NB4 (cell line): ENCODE measurements around the gene TTC19.
"Not testable (repeated sequence)": the region's sequence is repeated elsewhere in the genome, so short reads cannot be mapped to it uniquely, and the experiment has no call there.

ENCODE experiments used
- DNase-seq: peaks from one replicate; pipeline ENCODE4 v3.0.0; 2010; ENCODE audit warnings: low read depth
- H3K4me3 ChIP-seq: one replicate; pipeline ENCODE4 v1.5.1; 2011; ENCODE audit warnings: mild to moderate bottlenecking, low read depth, low read length, moderate library complexity
- MYC ChIP-seq: IDR thresholded peaks from 2 replicates; pipeline ENCODE4 v1.6.1; 2011; ENCODE audit warnings: low read depth, low read length
- POLR2A ChIP-seq: IDR thresholded peaks from 2 replicates; pipeline ENCODE4 v1.6.1; 2011; ENCODE audit warnings: mild to moderate bottlenecking; ENCODE audit not compliant: insufficient read length; ENCODE audit errors: extremely low read depth
- TF ChIP-seq, protein P1 (sequence below): IDR thresholded peaks from 2 replicates; pipeline ENCODE4 v1.6.1; 2011; ENCODE audit warnings: low read depth, low read length
- TF ChIP-seq, protein P2 (sequence below): IDR thresholded peaks from one replicate; pipeline ENCODE4 v1.5.1; 2012; ENCODE audit warnings: low read depth, low read length

TTC19 gene

DNA sequence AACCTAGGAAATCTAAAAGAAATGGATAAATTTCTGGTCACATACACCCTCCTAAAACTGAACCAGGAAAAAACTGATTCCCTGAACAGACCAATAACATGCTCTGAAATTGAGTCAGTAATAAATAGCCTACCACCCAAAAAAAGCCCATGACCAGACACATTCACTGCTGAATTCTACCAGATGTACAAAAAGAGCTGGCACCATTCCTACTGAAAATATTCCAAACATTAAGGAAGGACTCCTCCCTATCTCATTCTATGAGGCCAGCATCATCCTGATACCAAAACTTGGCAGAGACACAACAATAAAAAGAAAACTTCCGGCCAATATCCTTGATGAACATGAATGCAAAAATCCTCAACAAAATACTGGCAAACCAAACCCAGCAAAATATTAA is 52.9 kb downstream of the TTC19 start:
- no peak overlapping the region for H3K4me3 ChIP-seq
- no peak for DNase-seq
- no peak for TF ChIP-seq POLR2A
- no peak for TF ChIP-seq MYC
- TF ChIP-seq, protein P1, sequence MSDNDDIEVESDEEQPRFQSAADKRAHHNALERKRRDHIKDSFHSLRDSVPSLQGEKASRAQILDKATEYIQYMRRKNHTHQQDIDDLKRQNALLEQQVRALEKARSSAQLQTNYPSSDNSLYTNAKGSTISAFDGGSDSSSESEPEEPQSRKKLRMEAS = no peak

DNA sequence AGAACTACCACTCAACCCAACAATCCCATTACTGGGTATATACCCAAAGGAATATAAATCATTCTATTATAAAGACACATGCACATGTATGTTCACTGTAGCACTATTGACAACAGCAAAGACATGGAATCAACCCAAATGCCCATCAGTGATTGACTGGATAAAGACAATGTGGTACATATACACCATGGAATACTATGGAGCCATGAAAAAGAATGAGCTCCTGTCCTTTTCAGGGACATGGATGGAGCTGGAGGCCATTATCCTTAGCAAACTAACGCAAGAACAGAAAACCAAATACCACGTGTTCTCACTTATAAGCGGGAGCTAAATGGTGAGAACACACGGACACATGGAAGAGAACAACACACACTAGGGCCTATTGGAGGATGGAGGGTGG is 55.5 kb downstream of the TTC19 start:
- not testable (repeated sequence) for DNase-seq, H3K4me3 ChIP-seq

DNA sequence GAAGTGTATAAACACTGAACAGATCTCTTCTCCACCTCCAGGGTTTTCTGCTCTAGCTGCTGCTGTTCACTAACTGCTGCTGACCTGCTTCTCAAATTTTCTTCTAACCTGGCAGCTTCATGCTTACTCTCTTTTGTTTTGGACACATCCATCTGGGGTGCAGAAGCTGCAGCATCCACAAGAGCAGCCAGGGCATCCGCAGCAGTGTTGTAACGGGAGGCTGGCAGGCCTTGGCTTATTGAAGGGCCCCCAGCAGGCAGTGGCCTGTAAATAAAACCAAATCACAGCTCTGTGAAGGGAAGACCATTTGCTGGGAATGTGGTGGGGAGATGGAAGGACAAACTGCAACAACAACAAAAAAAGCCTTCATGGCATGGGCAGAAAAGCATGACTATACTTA is 62.0 kb downstream of the TTC19 start:
- TF ChIP-seq, protein P1 = no peak
- TF ChIP-seq MYC = no peak
- TF ChIP-seq, protein P2, sequence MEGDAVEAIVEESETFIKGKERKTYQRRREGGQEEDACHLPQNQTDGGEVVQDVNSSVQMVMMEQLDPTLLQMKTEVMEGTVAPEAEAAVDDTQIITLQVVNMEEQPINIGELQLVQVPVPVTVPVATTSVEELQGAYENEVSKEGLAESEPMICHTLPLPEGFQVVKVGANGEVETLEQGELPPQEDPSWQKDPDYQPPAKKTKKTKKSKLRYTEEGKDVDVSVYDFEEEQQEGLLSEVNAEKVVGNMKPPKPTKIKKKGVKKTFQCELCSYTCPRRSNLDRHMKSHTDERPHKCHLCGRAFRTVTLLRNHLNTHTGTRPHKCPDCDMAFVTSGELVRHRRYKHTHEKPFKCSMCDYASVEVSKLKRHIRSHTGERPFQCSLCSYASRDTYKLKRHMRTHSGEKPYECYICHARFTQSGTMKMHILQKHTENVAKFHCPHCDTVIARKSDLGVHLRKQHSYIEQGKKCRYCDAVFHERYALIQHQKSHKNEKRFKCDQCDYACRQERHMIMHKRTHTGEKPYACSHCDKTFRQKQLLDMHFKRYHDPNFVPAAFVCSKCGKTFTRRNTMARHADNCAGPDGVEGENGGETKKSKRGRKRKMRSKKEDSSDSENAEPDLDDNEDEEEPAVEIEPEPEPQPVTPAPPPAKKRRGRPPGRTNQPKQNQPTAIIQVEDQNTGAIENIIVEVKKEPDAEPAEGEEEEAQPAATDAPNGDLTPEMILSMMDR = no peak
- TF ChIP-seq POLR2A = no peak
- H3K4me3 ChIP-seq = no peak overlapping the region
- no peak for DNase-seq

DNA sequence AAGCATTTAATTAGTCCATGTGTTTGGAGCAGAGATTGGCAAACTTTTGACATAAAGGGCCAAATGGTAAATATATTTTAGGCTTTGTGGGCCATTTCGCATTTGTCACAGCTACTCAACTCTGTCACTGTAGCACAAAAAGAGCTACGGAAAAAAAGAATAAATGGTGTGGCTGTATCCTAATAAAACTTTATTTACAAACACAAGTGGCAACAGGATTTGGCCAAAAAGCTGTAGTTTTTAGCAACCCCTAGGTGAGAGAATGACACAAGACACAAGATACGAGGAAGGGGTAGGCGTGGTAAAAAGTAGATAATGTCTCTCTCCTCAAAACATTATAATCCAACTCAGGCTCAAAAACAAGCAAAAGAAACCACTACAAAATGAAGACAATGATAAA is 66.5 kb downstream of the TTC19 start:
- DNase-seq = no peak
- TF ChIP-seq, protein P1 = no peak
- TF ChIP-seq, protein P2 = no peak
- TF ChIP-seq MYC (no peak), POLR2A (no peak)
- H3K4me3 ChIP-seq = no peak overlapping the region

DNA sequence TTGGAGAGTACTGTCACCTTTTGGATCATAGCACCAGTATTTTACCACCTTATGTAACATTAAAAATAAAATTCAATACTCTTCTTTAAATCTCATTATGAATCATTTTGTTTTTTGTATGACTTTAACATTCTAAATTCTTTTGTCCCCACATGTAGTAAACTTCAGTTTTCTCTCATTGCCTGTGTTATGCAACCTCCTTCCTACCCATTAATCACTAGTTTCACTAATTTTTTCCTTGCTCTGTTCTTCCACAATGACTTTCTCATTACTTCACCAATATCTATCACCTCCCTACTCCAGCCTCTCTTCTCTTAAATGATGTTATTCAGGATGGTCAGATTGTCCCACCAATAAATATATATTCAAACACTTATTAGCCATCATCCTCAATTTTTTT is 68.7 kb downstream of the TTC19 start:
- TF ChIP-seq, protein P2 = no peak
- no peak for TF ChIP-seq POLR2A
- TF ChIP-seq MYC = no peak
- TF ChIP-seq, protein P1 = no peak
- no peak for DNase-seq
- H3K4me3 ChIP-seq = no peak overlapping the region

DNA sequence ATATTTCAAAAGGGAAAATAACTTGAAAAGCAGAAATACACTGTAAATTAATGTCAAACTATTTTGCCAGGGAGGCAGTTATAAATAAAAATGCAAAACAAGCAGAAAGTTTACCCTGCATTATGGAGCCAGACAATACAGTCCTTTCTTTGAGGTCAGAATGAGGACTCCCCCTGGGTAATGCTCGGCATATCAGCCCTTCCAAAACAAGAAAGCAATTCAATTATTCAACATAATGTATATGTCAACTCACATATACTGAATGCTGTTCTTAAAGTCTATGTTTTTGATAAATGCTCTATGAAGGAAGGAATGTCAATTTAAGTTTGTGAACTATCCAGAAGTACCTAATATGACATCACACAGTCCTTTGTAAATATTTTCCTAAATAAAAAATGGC is 72.4 kb downstream of the TTC19 start:
- no peak overlapping the region for H3K4me3 ChIP-seq
- no peak for DNase-seq
- TF ChIP-seq, protein P2 = no peak
- TF ChIP-seq MYC (no peak), POLR2A (no peak)
- TF ChIP-seq, protein P1 = no peak

DNA sequence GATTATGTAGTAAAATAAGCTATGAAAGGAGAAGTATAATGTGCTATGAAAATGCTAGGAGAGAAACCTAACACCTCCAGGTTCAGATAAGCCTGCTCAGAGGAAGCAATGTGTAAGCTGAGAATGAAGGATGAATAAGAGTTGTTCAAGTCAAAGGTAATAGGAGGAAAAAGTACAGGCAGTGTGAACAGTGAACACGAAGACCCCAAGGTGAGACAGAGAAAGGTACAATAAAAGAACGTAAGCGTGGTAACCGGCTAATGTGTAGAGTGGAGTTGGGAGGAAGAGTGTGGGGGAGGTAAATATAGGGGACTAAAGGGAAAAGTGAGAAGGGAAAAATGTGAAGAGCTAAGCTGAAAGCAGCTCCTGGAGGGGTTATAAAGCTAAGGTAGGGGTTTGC is 74.2 kb downstream of the TTC19 start:
- no peak for TF ChIP-seq POLR2A
- TF ChIP-seq, protein P2 = no peak
- no peak for TF ChIP-seq MYC
- TF ChIP-seq, protein P1 = no peak
- no peak overlapping the region for H3K4me3 ChIP-seq
- DNase-seq = no peak
